ES-I3 (cell line): ENCODE measurements around the gene SGTA.
A peak's percentile ranks its signal among the peaks of the same experiment; 100 is the strongest.
"Not testable (repeated sequence)": the region's sequence is repeated elsewhere in the genome, so short reads cannot be mapped to it uniquely, and the experiment has no call there.

Experiments
- H3K36me3 ChIP-seq: 2 replicates; pipeline ENCODE4 v1.6.1; 2013; ENCODE audit warnings: mild to moderate bottlenecking, low read length, control low read depth, moderate library complexity; ENCODE audit not compliant: insufficient read depth
- H3K4me1 ChIP-seq: 2 replicates; pipeline ENCODE4 v1.6.1; 2013; ENCODE audit warnings: mild to moderate bottlenecking, control low read depth, low read length; ENCODE audit not compliant: insufficient read depth
- H3K9ac ChIP-seq: 2 replicates; pipeline ENCODE4 v1.6.1; 2013; ENCODE audit warnings: low read depth, mild to moderate bottlenecking, low read length, moderate library complexity
- H3K9me3 ChIP-seq: 2 replicates; pipeline ENCODE4 v1.6.1; 2013; ENCODE audit warnings: mild to moderate bottlenecking, low read length, moderate library complexity; ENCODE audit not compliant: control insufficient read depth, insufficient read depth

Gene SGTA, protein sequence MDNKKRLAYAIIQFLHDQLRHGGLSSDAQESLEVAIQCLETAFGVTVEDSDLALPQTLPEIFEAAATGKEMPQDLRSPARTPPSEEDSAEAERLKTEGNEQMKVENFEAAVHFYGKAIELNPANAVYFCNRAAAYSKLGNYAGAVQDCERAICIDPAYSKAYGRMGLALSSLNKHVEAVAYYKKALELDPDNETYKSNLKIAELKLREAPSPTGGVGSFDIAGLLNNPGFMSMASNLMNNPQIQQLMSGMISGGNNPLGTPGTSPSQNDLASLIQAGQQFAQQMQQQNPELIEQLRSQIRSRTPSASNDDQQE

GRCh38 chr19:2782936-2783780, at the start of gene SGTA:
Gene SGTA, minus strand, starts transcription at chr19:2783273. Its CDS starts 14,205 bp downstream, at chr19:2769068.
- peak within 1 kb of the TSS; percentile 100 for H3K9ac ChIP-seq
- no peaks in the 10 kb centered on the region for H3K9me3 ChIP-seq
- H3K4me1 ChIP-seq = no peaks in the 10 kb centered on the region; the same call in 1 of the 2 replicates
- peaks cover 2% of the 10 kb centered on the region; the same call in 1 of the 2 replicates for H3K36me3 ChIP-seq

GRCh38 chr19:2827840-2828489, 44.9 kb upstream of the SGTA start:
- Histone ChIP-seq H3K4me1 (no peaks in the 10 kb centered on the region), H3K9ac (no peak overlapping the region), H3K9me3 (peaks cover 16% of the 10 kb centered on the region), H3K36me3 (no peaks in the 10 kb centered on the region; the same call in 1 of the 2 replicates)

DNA sequence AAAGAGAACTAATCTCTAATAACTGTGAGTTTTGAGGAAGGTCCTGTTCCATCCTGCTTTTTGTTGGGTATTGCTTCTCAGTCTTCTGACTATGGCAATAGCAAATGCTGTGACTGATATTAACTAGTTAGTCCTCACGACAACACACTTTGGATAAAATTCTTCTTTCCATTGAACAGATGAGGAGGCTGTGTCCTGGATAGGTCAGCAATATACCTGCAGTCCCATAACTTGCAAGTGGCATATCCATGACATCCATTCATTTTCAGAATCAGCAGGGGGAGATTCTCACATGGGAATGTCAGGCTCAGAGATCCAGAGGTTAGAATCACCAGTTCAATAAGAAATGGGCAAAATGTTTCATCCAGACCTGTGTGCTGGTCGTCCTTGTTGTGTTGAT, 43.9 kb upstream of the SGTA start:
- no peaks in the 10 kb centered on the region for H3K4me1 ChIP-seq
- H3K9ac ChIP-seq = no peak overlapping the region
- H3K9me3 ChIP-seq = peaks cover 8% of the 10 kb centered on the region; the same call in 1 of the 2 replicates
- H3K36me3 ChIP-seq = no peaks in the 10 kb centered on the region; the same call in 1 of the 2 replicates

DNA sequence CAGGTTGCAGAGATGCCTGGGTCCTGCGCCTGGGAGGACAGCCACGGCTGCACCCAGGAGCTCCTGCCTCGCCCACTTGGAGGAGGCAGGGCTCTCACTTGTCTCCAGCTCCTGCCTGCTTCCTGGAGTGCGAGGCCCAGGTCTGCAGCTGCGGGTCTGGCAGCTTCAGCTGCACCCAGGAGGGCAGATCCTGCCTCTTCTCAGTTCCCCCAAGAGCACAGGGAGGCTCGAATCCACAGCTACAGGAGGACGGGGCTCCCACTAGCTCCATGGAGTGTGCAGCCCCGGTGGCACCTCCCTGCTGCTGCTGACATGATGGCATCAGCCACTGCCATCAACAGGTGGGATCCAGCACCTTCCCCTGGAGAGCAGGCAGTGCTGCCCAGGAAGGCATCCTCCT, 41.1 kb upstream of the SGTA start:
- Histone ChIP-seq H3K4me1 (no peaks in the 10 kb centered on the region), H3K9ac (no peak overlapping the region), H3K9me3 (no peaks in the 10 kb centered on the region), H3K36me3 (no peaks in the 10 kb centered on the region; the same call in 1 of the 2 replicates)

DNA sequence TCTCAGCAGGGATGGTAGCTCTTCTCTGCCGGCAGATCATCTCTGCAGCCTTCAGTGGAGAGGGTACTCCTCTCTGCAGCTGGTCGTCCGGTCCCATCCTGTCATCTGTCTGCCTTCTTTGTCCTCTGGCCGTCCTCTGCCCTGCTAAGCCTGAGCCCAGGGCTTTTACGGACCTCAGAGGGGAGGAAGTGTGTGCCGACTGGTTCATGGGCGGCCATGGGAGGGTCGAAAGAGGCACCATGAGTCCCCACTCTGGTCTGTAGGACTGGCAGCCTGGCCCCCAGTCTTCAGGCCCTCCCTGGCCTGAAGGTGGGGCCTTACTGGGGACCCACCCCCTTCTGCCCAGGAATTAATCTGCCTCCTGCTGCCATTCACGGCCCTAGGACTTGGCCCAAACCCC, 40.6 kb upstream of the SGTA start:
- Histone ChIP-seq H3K36me3 (no peaks in the 10 kb centered on the region; the same call in 1 of the 2 replicates), H3K4me1 (no peaks in the 10 kb centered on the region), H3K9me3 (no peaks in the 10 kb centered on the region), H3K9ac (no peak overlapping the region)

DNA sequence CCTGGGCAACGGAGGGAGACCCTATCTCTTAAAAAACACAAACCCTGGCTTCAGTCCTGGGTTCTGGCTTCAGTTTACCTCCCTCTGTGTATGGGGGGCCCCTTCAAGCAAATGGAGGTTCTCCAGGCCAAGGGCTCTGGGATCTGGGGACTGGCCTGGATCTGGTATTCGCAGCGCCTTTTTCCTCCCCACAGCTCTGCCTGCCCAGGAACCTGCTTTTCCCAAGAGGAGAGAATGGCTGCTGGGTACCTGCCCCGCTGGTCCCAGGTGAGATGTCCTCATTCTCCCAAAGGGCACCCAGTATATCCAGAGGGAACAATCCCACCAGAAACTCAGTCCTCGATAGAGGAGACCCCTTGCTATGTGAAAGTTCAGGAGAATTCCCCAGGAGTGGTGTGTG, 39.8 kb upstream of the SGTA start:
- H3K4me1 ChIP-seq = no peaks in the 10 kb centered on the region
- no peak overlapping the region for H3K9ac ChIP-seq
- no peaks in the 10 kb centered on the region for H3K9me3 ChIP-seq
- no peaks in the 10 kb centered on the region; the same call in 1 of the 2 replicates for H3K36me3 ChIP-seq

GRCh38 chr19:2820112-2820702, 37.1 kb upstream of the SGTA start:
- Histone ChIP-seq H3K36me3 (no peaks in the 10 kb centered on the region), H3K9me3 (no peaks in the 10 kb centered on the region), H3K9ac (peak overlapping the region; percentile 66), H3K4me1 (no peaks in the 10 kb centered on the region)

DNA sequence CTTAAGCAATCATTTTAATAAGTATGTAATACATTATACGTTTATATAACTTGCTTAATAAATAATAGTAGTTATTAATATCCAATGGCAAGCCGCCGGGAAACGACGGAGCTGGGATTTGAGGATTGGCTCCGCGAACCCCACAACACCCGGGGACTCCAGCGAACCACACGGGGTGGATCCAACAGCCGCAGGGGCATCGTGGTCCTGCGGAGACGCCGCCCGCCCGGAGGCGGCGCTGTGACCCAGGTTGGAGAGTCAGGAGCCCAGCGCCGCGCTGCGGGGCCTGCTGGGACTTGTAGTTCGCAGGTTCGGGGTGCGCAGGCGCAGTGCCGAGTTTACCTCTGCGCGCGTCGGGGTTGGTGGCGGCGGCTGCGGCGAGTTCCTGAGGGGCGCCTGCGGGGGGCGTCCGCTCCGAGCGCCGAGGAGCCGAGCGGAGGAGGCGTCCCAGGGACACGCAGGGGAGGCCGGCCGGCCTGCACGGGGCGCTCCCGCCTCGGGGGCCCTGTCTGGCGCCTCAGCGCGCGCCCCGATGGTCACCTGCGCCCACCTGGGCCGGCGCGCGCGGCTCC, 36.6 kb upstream of the SGTA start, which contains the start of gene ZNF554:
TSS of gene ZNF554 (plus strand) at position 329 of the 572 bp plus-strand sequence. CDS start at position 533, 204 bp downstream.
- no peaks in the 10 kb centered on the region for H3K36me3 ChIP-seq
- peak within 1 kb of the TSS; percentile 66 for H3K9ac ChIP-seq
- H3K4me1 ChIP-seq = no peaks in the 10 kb centered on the region
- no peaks in the 10 kb centered on the region for H3K9me3 ChIP-seq

- H3K9ac ChIP-seq, H3K9me3 ChIP-seq, H3K36me3 ChIP-seq: not testable (repeated sequence)
Measured at GRCh38 chr19:2817237-2817829, 34.3 kb upstream of the SGTA start.

DNA sequence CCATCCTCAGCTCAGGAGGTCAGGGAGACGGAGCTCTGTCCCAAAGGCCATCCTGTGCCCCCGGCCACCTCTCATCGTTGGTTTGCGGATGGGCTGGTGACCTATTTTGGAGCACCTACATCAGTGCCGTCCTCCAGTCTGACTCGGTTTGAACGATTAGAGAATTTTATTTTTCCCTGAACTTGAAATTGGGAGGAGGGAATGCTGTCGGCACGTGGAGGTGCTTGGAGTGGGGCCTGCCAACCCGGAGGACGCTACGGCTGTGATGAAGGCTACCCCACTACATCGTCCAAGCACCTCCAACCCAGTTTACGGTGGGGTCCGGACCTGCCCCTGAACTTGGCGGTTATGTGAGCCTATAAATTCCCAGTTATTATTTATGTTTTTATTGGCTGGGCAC, 33.6 kb upstream of the SGTA start:
- no peak overlapping the region for H3K9ac ChIP-seq
- no peaks in the 10 kb centered on the region for H3K9me3 ChIP-seq
- H3K36me3 ChIP-seq = no peaks in the 10 kb centered on the region
- H3K4me1 ChIP-seq = no peaks in the 10 kb centered on the region

More at GRCh38 chr19:2817237-2817829, 34.3 kb upstream of the SGTA start:
- H3K4me1 ChIP-seq = not testable (repeated sequence)

GRCh38 chr19:2815923-2816322, 32.9 kb upstream of the SGTA start:
- no peaks in the 10 kb centered on the region for H3K4me1 ChIP-seq
- H3K9ac ChIP-seq = no peak overlapping the region
- no peaks in the 10 kb centered on the region for H3K9me3 ChIP-seq
- H3K36me3 ChIP-seq = no peaks in the 10 kb centered on the region

GRCh38 chr19:2815191-2815614, 32.1 kb upstream of the SGTA start:
- no peaks in the 10 kb centered on the region for H3K9me3 ChIP-seq
- no peaks in the 10 kb centered on the region for H3K4me1 ChIP-seq
- H3K9ac ChIP-seq = no peak overlapping the region
- no peaks in the 10 kb centered on the region for H3K36me3 ChIP-seq

DNA sequence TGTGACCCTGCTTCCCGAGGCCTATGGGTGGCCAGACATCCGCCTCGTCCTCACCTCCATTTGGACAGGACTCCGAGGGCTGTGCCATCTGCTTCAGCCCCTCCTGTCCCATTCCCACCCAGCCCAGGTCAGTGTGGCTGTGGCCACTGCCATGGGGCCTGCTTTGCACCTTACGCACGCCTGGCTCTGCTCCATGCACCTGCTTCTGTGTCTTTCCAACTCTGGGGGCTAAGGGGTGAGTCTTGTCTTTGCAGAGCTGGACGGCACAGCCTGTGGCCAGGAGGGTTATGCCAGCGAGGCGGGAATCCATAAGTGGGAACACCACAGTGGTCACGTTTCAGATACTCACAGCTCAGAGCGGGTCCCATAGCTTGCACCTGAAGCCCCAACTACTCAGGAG, 31.4 kb upstream of the SGTA start:
- H3K9ac ChIP-seq = no peak overlapping the region
- no peaks in the 10 kb centered on the region for H3K36me3 ChIP-seq
- H3K9me3 ChIP-seq = no peaks in the 10 kb centered on the region
- H3K4me1 ChIP-seq = no peaks in the 10 kb centered on the region
